Activated CD4-positive, alpha-beta memory T cell treated with anti-CD3 and anti-CD28 coated beads for 36 hours (primary cell): Measurements from ENCODE around the gene RNF145. TPM values are rescaled to one million over a fixed set of nuclear protein-coding genes. Genes with fewer than 3 reads are reported as not detected.

Experiments
- total RNA-seq, 2 experiments: library from RNA; stranded (reverse); gene quantifications; one replicate each; pipeline ENCODE4 v1.2.3, GENCODE V29; 2021

Gene RNF145
- total RNA-seq, 2 experiments from 2014 or later, result 91.4 to 92.6 TPM

Other genes starting within 250 kb of the RNF145 start
- not detected for gene EBF1, start 109.6 kb downstream of the RNF145 start, total RNA-seq
- gene UBLCP1, start 53.7 kb upstream of the RNF145 start, total RNA-seq, result 10 to 100 TPM; 32.9 to 34.4 TPM
- not detected for gene IL12B, start 120.9 kb upstream of the RNF145 start, total RNA-seq